Hematopoietic multipotent progenitor cell treated with erythropoietin and hydrocortisone succinate and interleukin-3 and kit ligand, for 4 days (in vitro differentiated cells): ENCODE results near the gene UGT1A8.
A peak's percentile ranks its signal among the peaks of the same experiment; 100 is the strongest.
"Not testable (repeated sequence)": the region's sequence is repeated elsewhere in the genome, so short reads cannot be mapped to it uniquely, and the experiment has no call there.

Experiments
- DNase-seq: peaks from one replicate; pipeline ENCODE4 v3.0.0-alpha.2; 2015

The UGT1A8 gene

DNA sequence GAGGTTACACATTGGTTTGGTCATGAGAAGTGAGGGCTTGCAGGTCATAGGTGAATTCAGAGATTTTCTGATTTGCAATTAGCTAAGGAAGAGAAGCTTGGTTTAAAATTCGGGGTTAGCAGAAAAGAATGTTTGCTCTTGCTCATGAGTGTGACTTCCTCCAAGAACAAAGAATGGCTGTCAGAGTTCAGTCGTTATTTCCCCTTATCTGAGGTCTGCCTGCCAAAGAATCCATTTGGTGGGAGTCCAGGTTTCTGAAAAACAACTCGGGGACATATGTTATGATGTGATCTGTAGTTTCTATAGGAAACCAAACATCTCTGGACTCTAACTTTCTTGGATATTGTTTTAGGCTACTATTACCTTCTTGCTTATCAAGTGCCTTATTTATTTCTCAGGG lies 72.1 kb downstream of the UGT1A8 start:
- DNase-seq: peak; percentile 69

DNA sequence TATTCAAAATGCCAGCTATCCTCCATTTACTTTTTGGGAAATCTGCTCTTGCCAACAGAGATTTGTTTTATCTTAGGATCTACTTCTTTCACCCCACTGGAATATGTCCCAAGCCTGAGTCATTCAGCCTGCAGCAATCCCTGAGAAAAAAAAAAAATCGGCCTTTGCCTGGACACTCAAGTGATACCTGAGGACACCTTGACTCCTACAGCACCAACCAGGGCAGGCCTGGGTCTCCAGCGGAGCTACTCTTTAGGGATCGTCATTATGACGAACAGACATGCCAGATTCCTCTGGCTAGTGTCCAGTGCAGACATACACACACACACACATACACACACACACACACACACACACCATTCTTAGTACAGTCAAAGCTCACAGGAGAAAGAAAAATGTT lies 73.0 kb downstream of the UGT1A8 start:
- no peak for DNase-seq

DNA sequence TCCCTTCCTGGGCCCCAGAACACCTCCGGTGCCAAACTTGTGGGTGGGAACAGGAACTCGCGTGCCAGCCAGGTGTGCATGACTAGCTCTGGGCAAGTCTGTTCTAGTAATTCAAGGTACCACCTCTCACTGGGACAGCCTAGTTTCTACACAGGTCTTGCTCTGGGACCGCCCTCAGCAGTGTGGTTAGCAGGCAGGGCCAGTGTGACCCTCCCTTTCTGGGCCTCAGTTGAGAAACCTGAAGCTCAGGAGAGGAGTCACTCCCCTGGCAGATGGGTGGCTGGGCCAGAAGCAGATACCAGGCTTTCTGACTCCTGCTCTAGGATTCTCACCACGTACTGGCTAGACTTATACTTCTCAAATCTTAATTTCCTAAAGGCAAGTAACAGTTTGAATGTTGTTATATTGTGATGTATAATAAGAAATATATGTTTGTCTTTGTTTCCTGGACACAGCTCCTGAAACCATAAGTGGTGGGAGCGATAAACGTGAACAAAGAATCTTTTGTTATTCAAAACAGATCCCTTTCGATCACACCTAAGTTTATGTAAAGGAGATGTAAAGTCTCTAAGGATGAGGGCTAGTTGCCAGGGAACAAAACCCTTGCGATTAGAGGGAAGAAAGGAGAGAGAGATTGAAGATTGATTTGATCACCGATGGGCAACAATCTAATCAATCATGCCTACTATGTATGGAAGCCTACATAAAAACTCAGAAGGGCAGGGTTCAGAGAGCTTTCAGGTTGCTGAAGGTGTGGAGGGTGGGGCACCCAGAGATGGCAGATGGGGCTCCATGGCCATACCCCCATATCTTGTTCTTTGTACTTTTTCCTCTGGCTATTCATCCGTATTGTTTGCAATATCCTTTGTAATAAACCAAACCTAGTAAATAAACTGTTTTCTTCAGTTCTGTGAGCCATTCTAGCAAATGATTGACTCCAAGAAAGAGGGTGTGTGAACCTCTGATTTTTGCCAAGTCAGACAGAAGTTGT lies 74.3 kb downstream of the UGT1A8 start:
- no peak for DNase-seq

DNA sequence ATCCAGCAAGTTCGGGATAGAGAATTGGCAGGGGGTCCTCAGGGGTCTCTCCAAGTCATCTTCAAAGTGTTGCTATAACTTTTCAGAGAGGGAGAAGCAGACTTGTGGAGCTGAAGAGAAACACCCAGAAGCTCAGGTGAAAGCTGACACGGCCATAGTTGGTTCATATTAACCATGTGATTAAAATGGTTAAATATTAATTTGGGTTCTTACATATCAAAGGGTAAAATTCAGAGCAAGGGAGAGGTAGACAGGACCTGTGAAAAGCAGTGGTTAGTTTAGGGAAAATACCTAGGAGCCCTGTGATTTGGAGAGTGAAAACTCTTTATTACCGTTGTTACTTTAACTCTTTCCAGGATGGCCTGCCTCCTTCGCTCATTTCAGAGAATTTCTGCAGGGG lies 75.2 kb downstream of the UGT1A8 start, which contains the start of gene UGT1A6:
Gene UGT1A6 (plus strand): TSS at position 243 of the 400 bp plus-strand sequence. CDS start 115 bp downstream, at position 358.
- no peak for DNase-seq

DNA sequence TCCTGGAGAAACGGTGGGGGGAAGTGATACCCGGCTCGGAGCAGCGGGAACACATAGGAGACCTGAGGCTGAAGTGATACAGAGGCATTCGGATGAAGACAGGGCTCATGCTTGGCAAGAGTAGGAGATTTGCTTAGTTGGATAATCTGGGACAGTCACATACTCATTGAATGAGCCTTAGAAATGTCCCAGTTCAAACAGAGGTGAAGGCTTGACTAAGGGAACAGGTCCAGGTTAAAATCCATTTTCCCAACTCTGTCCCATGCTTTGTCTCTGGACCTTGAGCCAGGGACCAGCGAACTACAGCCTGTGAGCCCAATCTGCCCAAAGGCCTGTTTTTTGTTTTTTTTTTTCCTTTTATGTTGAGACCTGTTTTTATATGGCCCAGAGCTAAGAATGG lies 76.5 kb downstream of the UGT1A8 start:
- no peak for DNase-seq

DNA sequence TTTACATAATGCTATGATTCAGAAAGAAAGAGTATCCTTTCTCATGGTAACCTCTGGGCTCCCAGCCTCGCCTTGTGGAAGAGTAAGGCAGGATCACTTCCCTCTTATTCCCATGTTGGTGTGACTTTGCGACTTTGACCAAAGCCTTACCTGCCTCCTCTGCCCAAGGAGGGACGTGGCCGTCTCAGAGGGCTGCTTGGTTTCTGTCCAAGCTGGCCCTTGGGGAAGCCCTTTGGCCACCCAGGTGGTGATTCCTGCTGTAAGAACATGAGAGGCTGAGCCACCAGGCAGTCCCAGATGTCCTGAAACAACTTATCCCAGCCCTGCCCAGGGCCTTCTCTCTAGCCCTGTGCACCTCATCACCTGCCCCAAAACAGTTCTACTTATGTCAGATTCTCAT lies 81.3 kb downstream of the UGT1A8 start:
- no peak for DNase-seq

DNA sequence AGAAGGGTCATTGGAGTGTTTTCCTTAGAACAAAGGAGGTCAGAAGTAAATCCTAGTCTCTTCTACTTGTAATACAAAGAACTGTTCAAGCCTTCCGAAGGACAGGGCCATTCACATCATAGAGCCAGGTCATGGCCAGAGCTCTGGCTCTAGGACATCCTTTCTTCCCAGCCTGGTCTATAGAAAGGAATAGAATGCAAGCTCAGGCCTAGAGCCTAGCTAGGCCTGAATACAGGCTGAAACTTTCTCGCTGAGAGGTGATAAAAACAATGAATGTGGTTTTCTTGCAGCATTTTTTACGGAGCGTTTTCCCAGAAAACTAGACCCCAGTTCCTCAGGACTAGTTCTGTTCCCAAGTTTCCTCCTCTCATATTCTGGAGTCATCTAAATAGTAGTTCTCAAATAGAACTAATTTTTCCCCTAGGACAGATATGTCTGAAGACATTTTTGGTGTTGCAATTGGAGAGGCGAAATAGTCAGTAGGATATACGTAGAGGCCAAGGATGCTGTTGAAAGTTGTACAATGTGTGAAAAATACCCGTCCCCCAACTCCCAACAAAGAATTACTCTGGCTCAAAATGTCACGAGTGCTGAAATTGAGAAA lies 82.1 kb downstream of the UGT1A8 start:
- no peak for DNase-seq

DNA sequence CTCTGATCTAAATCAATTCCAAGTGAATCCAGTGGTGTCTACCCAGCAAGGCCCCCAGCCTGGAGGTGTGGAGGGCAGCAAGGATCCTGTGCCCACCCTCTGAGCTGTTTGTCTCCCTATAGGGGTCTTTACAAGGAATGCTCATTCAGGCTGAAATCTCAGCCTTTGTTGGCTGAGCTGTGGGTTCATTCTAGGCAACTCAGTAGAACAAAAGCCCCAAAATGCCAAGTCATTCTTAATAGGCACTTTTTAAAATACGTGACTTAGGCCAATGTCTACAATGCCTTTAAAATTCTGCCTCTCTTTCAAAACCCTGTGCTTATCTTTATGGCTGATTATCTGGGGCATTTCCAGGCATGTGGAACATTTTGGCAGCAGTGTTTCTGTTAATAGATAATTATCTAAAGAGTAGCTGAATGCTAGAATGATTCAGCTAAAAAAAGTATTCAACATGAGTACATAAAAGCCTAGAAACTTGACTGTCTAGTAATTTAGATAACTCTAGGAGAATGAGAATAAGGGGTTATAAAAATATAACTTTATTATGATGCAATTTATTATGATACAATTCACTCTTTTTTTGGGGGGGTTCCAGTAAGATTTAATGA lies 82.7 kb downstream of the UGT1A8 start:
- peak; percentile 96 for DNase-seq

DNA sequence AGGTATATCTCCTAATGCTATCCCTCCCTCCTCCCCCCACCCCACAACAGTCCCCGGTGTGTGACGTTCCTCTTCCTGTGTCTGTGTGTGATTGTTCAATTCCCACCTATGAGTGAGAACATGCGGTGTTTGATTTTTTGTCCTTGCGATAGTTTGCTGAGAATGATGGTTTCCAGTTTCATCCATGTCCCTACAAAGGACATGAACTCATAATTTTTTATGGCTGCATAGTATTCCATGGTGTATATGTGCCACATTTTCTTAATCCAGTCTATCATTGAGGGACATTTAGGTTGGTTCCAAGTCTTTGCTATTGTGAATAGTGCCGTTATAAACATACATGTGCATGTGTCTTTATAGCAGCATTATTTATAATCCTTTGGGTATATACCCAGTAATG lies 83.4 kb downstream of the UGT1A8 start:
- not testable (repeated sequence) for DNase-seq

DNA sequence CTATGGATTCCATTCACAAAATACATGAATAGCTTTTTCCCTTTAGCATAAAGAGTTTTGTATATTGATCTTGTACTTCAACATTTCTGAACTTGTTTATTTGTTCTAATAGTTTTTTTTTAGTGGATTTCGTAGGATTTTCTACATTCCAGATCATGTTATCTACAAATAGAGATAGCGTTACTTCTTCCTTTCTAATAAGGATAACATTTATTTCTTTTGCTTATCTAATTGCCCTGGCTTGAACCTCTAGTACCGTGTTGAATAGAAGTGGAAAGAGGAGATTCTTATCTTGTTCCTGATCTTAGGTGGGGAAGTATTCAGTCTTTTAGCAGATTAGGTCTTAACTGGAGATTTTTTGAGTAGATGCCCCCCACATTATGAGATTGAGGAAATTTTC lies 84.8 kb downstream of the UGT1A8 start:
- DNase-seq: no peak

DNA sequence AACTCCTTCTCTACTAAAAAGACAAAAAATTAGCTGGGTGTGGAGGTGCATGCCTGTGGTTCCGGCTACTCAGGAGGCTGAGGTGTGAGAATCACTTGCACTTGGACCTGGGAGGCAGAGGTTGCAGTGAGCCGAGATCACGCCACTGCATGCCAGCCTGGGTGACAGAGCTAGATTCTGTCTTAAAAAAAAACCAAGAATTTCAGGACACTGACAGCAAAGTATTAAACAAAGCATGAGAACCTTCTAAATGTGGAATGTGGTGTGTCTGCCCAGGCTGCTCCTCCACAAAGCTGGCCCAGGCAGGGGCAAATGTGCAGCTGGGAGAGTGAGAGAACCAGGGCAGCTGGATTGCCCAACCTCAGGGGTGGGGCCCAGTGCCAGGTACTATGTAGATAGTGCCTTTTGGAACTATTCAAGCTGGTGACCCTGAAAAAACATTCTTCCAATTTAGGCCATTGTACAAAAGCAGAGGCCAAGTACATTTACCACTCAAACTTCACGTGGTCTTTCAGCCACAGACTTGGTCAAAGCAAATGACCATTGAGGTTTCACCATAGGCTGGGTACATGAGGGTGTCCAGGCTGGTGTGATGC lies 88.6 kb downstream of the UGT1A8 start:
- DNase-seq: peak; percentile 66

DNA sequence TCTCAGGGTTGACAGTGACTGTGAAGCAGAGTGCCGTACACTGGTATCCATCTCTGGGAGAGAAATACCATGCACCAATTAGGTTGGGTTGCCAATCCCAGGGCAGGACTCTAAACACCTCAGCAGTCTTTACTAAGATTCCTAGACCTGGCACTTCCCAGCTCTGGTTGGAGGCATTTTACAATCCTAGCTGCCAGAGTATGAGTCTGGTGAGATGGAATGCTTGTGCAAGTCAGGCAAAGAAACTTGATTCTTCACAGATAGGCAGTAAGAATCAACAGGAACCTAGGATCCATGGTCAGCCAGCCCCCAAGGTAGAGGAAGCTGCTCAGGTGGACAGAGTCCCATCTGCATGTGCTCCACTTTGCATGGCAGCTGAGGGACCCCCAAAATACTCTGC lies 89.3 kb downstream of the UGT1A8 start:
- DNase-seq: no peak

DNA sequence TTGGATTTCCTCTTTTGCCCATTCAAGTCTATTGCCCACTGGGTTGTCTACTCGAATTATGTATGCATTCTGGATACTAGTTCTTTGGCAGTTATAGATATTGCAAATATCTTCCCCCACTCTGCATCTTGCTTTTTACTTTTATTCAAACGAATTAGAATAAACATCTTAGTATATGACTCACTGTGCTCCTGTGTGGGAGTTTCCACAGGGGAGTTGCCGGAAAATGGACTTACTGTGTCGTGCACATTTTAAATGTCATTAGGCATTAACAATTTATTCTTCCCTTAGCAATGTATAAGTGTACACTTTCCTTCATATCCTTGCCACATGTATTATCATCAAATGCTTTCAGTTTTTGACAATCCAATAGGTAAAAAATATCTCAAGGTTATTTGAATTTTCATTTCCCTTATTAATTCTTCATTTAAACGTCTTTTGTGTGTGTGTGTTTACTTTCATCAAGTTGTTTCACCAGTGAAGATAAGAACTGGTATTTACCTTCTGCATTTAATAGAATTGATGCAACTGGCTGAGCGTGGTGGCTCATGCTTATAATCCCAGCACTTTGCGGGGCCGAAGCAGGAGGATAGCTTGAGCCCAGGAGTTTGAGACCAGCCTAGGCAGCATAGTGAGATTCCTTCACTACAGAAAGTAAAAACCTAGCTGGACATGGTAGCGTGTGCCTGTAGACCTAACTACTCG lies 90.7 kb downstream of the UGT1A8 start:
- DNase-seq: no peak

DNA sequence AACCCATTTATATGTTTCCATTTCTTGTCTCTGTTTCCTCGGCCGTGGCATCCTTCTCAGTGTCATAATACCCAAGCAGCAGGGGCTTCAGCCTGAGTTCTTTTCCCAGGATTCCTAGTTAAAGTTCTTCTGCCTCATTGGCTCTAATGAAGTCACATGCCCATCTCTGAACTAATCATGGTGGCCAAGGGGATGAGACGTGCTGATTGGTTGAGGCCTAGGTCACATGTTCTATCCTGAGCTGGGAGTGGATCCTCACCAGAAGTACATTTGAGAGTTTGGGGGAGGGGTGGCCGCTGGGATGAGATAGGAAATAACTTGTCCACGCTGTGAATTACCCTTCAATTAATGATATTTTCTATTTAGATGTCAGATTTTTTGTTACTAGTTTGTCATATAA lies 91.5 kb downstream of the UGT1A8 start:
- DNase-seq: no peak

DNA sequence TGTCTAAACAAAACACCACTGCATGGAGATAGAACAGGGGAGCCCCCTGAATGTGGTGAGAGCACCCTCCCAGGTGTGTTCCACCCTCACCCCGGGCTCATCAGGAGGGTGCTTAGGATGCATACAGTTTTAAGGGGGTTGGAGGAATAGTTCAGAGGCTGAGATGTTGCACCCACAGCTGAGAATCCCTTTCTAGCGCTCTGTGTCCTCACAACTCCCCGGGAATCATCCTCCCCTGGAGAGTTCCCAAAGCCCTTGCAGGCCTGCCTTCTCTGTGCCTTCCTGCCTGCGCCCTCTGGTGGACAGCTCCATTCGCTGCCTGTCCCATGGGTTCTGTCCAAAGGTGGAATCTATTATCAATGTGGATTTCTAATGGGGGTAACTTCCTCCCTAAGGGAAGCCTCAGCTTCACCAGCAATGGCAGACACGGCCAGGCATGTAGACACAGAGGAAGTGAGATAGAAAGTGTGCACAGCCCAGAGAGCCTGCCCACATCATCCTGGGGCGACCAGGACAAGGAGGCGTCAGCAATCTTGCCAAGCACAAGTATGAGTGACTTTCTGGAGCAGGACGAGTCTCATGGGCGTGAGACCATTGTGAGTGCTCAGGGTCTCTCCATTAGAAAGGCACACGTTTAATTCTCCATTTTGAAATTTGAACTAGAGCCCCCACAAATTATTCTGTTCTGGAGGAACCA lies 94.0 kb downstream of the UGT1A8 start:
- DNase-seq: peak; percentile 88

DNA sequence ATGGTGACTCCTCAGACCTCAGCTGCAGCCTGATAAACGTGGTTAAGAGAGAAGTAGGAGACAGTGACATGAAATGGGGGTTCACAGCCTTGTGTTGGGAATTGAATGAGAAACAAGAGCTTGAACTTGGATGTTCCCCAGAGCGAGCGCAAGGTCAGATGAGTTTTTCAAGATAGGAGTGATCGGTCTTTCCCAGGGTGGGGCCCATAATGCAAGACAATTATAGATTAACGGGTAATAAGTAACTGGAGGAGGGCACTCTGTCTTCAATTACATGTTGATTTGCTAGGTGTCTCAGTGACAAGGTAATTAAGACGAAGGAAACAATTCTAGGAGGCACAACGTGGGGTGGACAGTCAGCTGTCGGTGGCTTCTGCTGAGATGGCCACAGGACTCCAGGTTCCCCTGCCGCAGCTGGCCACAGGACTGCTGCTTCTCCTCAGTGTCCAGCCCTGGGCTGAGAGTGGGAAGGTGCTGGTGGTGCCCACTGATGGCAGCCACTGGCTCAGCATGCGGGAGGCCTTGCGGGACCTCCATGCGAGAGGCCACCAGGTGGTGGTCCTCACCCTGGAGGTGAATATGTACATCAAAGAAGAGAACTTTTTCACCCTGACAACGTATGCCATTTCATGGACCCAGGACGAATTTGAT lies 95.3 kb downstream of the UGT1A8 start, which contains the start of gene UGT1A5:
Gene UGT1A5 (plus strand): TSS at position 297 of the 651 bp plus-strand sequence. CDS start 85 bp downstream, at position 382.
- no peak for DNase-seq

DNA sequence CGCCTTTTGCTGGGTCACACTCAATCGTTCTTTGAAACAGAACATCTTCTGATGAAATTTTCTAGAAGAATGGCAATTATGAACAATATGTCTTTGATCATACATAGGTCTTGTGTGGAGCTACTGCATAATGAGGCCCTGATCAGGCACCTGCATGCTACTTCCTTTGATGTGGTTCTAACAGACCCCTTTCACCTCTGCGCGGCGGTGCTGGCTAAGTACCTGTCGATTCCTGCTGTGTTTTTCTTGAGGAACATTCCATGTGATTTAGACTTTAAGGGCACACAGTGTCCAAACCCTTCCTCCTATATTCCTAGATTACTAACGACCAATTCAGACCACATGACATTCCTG lies 95.8 kb downstream of the UGT1A8 start:
- no peak for DNase-seq

DNA sequence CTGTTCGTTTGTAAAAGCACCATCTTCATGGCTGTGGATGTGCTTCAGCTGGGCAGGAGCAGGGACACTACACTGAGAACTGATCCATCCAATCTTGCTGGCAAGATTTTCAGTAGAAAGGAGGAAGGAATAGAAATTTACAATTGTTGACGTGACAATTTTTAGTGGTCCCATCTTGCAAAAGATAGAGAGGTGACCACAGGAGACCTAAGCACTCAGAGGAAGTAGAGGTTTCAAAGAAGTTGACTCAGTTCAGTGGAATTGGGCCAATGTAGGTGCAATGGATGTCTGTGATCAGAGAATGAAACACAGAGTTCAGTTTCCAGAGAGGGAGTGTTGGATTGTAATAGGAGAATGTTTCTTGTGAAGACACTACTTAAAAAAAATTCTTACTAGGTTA lies 96.7 kb downstream of the UGT1A8 start:
- peak; percentile 69 for DNase-seq

DNA sequence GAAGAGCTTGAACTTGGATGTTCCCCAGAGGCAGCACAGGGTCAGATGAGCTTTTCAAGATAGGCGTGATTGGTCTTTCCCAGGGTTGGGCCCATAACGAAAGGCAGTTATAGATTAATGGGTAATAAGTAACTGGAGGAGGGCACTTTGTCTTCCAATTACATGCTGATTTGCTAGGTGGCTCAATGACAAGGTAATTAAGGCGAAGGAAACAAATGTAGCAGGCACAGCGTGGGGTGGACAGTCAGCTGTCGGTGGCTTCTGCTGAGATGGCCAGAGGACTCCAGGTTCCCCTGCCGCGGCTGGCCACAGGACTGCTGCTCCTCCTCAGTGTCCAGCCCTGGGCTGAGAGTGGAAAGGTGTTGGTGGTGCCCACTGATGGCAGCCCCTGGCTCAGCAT lies 101.1 kb downstream of the UGT1A8 start, which contains the start of gene UGT1A4:
Gene UGT1A4 (plus strand): TSS at position 185 of the 400 bp plus-strand sequence. CDS start 85 bp downstream, at position 270.
- DNase-seq: no peak

DNA sequence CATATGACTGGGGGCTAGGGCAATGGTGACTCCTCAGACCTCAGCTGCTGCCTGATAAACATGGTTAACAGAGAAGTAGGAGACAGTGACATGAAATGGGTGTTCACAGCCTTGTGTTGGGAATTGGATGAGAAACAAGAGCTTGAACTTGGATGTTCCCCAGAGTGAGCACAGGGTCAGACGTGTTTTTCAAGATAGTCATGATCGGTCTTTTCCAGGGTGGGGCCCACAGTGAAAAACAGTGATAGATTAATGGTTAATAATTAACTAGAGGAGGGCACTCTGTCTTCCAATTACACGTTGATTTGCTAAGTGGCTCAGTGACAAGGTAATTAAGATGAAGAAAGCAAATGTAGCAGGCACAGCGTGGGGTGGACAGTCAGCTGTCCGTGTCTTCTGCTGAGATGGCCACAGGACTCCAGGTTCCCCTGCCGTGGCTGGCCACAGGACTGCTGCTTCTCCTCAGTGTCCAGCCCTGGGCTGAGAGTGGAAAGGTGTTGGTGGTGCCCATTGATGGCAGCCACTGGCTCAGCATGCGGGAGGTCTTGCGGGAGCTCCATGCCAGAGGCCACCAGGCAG lies 111.4 kb downstream of the UGT1A8 start, which contains the start of gene UGT1A3:
Gene UGT1A3 (plus strand): TSS at position 320 of the 579 bp plus-strand sequence. CDS start 85 bp downstream, at position 405.
- no peak for DNase-seq
